ENCODE results near the gene ZBTB7A.
A peak's percentile ranks its signal among the peaks of the same experiment; 100 is the strongest.
"Not testable (repeated sequence)": the region's sequence is repeated elsewhere in the genome, so short reads cannot be mapped to it uniquely, and the experiment has no call there.

The ZBTB7A gene

GRCh38 chr19:4018775-4019504 lies 47.8 kb downstream of the ZBTB7A start:
- no peak for DNase-seq (ENCODE audit: low read depth in 1 of 2, low spot score in 1 of 2)

- DNase-seq (ENCODE audit: low read depth in 1 of 2, low spot score in 1 of 2): no peak
Measured at GRCh38 chr19:4018140-4018613, 48.5 kb downstream of the ZBTB7A start.

GRCh38 chr19:4016903-4017638 lies 49.6 kb downstream of the ZBTB7A start:
- DNase-seq (ENCODE audit: low read depth in 1 of 2, low spot score in 1 of 2): no peak

- DNase-seq (ENCODE audit: low read depth in 1 of 2, low spot score in 1 of 2): no peak
Measured at GRCh38 chr19:4016486-4016885, 50.2 kb downstream of the ZBTB7A start.

- no peak for DNase-seq (ENCODE audit: low read depth in 1 of 2, low spot score in 1 of 2)
Measured at GRCh38 chr19:4015705-4016402, 50.8 kb downstream of the ZBTB7A start.

GRCh38 chr19:4014541-4015491 lies 51.9 kb downstream of the ZBTB7A start:
- no peak for DNase-seq (ENCODE audit: low read depth in 1 of 2, low spot score in 1 of 2)

GRCh38 chr19:4013886-4014540 lies 52.7 kb downstream of the ZBTB7A start:
- DNase-seq (ENCODE audit: low read depth in 1 of 2, low spot score in 1 of 2): no peak

GRCh38 chr19:4012975-4013634 lies 53.6 kb downstream of the ZBTB7A start:
- no peak for DNase-seq (ENCODE audit: low read depth in 1 of 2, low spot score in 1 of 2)

GRCh38 chr19:4012092-4012974 lies 54.4 kb downstream of the ZBTB7A start:
- no peak for DNase-seq (ENCODE audit: low read depth in 1 of 2, low spot score in 1 of 2)

GRCh38 chr19:4011430-4011829 lies 55.3 kb downstream of the ZBTB7A start:
- not testable (repeated sequence) for DNase-seq (ENCODE audit: low read depth in 1 of 2, low spot score in 1 of 2)

- DNase-seq (ENCODE audit: low read depth in 1 of 2, low spot score in 1 of 2): no peak
Measured at GRCh38 chr19:4010808-4011110, 55.9 kb downstream of the ZBTB7A start.

- no peak for DNase-seq (ENCODE audit: low read depth in 1 of 2, low spot score in 1 of 2)
Measured at GRCh38 chr19:4009990-4010807, 56.5 kb downstream of the ZBTB7A start.

GRCh38 chr19:4007836-4008539 lies 58.7 kb downstream of the ZBTB7A start:
- no peak for DNase-seq (ENCODE audit: low read depth in 1 of 2, low spot score in 1 of 2)

GRCh38 chr19:4007021-4007835 lies 59.5 kb downstream of the ZBTB7A start, which contains the start of gene PIAS4:
PIAS4 (plus strand) TSS chr19:4007736; CDS start chr19:4007761, 25 bp downstream.
- DNase-seq (ENCODE audit: low read depth in 1 of 2, low spot score in 1 of 2): peak; percentile 88

- DNase-seq (ENCODE audit: low read depth in 1 of 2, low spot score in 1 of 2): not testable (repeated sequence)
Measured at GRCh38 chr19:4005436-4005835, 61.3 kb downstream of the ZBTB7A start.

- DNase-seq (ENCODE audit: low read depth in 1 of 2, low spot score in 1 of 2): not testable (repeated sequence)
Measured at GRCh38 chr19:4000798-4001197, 65.9 kb downstream of the ZBTB7A start.
